ENCODE measurements around the gene CELA2A. TPM values are rescaled to one million over a fixed set of nuclear protein-coding genes. Genes with fewer than 3 reads are reported as not detected.
A peak's percentile ranks its signal among the peaks of the same experiment; 100 is the strongest.

CELA2A gene
- total and polyA plus RNA-seq, 9 of the 15 experiments (the other 6 are each of a cell fraction or from before 2014, with no cell fraction given): 0.62 TPM; not detected in 8

DNA sequence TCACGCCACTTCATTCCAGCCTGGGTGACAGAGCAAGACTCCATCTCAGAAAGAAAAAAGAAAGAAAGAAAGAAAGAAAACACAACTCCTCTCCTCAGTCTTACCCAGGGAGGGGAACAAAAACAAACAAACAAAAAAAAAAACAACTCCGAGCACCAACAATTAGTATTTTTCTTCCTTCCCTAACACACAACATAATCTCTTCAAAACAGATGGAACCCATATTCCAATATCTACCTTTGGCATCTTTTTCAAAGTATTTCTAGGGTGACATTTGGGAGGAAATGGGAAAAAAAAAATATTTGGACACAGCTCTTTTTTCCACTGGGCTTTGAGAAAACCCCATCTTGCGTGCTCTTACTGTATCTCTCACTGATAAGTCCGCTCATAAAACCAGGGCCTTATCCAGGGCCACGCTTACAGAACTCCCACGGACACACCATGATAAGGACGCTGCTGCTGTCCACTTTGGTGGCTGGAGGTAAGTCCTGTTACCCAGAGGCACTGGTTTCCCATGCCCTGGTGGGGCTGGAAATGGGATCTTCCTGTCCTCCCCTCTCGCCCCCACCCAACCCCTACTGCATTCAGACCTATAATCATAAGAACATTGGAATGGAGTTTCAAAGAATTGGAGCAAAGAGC is at the start of gene CELA2A (continued):
- TF ChIP-seq, protein P1, sequence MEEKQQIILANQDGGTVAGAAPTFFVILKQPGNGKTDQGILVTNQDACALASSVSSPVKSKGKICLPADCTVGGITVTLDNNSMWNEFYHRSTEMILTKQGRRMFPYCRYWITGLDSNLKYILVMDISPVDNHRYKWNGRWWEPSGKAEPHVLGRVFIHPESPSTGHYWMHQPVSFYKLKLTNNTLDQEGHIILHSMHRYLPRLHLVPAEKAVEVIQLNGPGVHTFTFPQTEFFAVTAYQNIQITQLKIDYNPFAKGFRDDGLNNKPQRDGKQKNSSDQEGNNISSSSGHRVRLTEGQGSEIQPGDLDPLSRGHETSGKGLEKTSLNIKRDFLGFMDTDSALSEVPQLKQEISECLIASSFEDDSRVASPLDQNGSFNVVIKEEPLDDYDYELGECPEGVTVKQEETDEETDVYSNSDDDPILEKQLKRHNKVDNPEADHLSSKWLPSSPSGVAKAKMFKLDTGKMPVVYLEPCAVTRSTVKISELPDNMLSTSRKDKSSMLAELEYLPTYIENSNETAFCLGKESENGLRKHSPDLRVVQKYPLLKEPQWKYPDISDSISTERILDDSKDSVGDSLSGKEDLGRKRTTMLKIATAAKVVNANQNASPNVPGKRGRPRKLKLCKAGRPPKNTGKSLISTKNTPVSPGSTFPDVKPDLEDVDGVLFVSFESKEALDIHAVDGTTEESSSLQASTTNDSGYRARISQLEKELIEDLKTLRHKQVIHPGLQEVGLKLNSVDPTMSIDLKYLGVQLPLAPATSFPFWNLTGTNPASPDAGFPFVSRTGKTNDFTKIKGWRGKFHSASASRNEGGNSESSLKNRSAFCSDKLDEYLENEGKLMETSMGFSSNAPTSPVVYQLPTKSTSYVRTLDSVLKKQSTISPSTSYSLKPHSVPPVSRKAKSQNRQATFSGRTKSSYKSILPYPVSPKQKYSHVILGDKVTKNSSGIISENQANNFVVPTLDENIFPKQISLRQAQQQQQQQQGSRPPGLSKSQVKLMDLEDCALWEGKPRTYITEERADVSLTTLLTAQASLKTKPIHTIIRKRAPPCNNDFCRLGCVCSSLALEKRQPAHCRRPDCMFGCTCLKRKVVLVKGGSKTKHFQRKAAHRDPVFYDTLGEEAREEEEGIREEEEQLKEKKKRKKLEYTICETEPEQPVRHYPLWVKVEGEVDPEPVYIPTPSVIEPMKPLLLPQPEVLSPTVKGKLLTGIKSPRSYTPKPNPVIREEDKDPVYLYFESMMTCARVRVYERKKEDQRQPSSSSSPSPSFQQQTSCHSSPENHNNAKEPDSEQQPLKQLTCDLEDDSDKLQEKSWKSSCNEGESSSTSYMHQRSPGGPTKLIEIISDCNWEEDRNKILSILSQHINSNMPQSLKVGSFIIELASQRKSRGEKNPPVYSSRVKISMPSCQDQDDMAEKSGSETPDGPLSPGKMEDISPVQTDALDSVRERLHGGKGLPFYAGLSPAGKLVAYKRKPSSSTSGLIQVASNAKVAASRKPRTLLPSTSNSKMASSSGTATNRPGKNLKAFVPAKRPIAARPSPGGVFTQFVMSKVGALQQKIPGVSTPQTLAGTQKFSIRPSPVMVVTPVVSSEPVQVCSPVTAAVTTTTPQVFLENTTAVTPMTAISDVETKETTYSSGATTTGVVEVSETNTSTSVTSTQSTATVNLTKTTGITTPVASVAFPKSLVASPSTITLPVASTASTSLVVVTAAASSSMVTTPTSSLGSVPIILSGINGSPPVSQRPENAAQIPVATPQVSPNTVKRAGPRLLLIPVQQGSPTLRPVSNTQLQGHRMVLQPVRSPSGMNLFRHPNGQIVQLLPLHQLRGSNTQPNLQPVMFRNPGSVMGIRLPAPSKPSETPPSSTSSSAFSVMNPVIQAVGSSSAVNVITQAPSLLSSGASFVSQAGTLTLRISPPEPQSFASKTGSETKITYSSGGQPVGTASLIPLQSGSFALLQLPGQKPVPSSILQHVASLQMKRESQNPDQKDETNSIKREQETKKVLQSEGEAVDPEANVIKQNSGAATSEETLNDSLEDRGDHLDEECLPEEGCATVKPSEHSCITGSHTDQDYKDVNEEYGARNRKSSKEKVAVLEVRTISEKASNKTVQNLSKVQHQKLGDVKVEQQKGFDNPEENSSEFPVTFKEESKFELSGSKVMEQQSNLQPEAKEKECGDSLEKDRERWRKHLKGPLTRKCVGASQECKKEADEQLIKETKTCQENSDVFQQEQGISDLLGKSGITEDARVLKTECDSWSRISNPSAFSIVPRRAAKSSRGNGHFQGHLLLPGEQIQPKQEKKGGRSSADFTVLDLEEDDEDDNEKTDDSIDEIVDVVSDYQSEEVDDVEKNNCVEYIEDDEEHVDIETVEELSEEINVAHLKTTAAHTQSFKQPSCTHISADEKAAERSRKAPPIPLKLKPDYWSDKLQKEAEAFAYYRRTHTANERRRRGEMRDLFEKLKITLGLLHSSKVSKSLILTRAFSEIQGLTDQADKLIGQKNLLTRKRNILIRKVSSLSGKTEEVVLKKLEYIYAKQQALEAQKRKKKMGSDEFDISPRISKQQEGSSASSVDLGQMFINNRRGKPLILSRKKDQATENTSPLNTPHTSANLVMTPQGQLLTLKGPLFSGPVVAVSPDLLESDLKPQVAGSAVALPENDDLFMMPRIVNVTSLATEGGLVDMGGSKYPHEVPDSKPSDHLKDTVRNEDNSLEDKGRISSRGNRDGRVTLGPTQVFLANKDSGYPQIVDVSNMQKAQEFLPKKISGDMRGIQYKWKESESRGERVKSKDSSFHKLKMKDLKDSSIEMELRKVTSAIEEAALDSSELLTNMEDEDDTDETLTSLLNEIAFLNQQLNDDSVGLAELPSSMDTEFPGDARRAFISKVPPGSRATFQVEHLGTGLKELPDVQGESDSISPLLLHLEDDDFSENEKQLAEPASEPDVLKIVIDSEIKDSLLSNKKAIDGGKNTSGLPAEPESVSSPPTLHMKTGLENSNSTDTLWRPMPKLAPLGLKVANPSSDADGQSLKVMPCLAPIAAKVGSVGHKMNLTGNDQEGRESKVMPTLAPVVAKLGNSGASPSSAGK (IDR thresholded peaks at IDR 0.05): no peak
- TF ChIP-seq FOS (IDR thresholded peaks at IDR 0.05; ENCODE audit: extremely low read depth, insufficient read length) (no peak), HDAC6 (IDR thresholded peaks at IDR 0.05; ENCODE audit: low read depth, low read length) (no peak), RCOR1 (IDR thresholded peaks at IDR 0.05; ENCODE audit: borderline replicate concordance in 1 of 2, low read depth in 2 of 2, low read length in 2 of 2) (peak; percentile 27 to 88; a peak in 2 of 4 replicates), BHLHE40 (IDR thresholded peaks at IDR 0.05; ENCODE audit: low read length) (0 out of 2 replicates have a peak, but pooled peaks have one; percentile 5), SUPT5H (IDR thresholded peaks at IDR 0.05) (no peak), ESRRB (CRISPR knock-in tag; IDR thresholded peaks at IDR 0.05; ENCODE audit: borderline replicate concordance) (no peak), JUND (IDR thresholded peaks at IDR 0.05; ENCODE audit: borderline replicate concordance, low read depth, low read length) (peak; percentile 26; the same call in 1 of the 2 replicates), JUND (tag; IDR thresholded peaks at IDR 0.05; ENCODE audit: borderline replicate concordance, low read depth, low read length) (no peak)
- TF ChIP-seq, protein P2, sequence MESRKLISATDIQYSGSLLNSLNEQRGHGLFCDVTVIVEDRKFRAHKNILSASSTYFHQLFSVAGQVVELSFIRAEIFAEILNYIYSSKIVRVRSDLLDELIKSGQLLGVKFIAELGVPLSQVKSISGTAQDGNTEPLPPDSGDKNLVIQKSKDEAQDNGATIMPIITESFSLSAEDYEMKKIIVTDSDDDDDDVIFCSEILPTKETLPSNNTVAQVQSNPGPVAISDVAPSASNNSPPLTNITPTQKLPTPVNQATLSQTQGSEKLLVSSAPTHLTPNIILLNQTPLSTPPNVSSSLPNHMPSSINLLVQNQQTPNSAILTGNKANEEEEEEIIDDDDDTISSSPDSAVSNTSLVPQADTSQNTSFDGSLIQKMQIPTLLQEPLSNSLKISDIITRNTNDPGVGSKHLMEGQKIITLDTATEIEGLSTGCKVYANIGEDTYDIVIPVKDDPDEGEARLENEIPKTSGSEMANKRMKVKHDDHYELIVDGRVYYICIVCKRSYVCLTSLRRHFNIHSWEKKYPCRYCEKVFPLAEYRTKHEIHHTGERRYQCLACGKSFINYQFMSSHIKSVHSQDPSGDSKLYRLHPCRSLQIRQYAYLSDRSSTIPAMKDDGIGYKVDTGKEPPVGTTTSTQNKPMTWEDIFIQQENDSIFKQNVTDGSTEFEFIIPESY (CRISPR knock-in tag; IDR thresholded peaks at IDR 0.05): no peak
- TF ChIP-seq, protein P3, sequence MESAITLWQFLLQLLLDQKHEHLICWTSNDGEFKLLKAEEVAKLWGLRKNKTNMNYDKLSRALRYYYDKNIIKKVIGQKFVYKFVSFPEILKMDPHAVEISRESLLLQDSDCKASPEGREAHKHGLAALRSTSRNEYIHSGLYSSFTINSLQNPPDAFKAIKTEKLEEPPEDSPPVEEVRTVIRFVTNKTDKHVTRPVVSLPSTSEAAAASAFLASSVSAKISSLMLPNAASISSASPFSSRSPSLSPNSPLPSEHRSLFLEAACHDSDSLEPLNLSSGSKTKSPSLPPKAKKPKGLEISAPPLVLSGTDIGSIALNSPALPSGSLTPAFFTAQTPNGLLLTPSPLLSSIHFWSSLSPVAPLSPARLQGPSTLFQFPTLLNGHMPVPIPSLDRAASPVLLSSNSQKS (CRISPR knock-in tag; IDR thresholded peaks at IDR 0.05): no peak
- TF ChIP-seq, protein P4, sequence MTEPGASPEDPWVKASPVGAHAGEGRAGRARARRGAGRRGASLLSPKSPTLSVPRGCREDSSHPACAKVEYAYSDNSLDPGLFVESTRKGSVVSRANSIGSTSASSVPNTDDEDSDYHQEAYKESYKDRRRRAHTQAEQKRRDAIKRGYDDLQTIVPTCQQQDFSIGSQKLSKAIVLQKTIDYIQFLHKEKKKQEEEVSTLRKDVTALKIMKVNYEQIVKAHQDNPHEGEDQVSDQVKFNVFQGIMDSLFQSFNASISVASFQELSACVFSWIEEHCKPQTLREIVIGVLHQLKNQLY (CRISPR knock-in tag; conservative IDR thresholded peaks at IDR 0.05): no peak

All from K562 (cell line).